IMR-90 (cell line): ENCODE data around the gene PRKCA. TPM values are rescaled to one million over a fixed set of nuclear protein-coding genes. Genes with fewer than 3 reads are reported as not detected.

ENCODE experiments used
- ATAC-seq: fragments of 200-7000 bp; cut with Tn5 transposase; 2 replicates; pipeline ENCODE4 v1.9.1; 2020; ENCODE audit warnings: low read depth, mild to moderate bottlenecking, moderate library complexity
- BruUV-seq: library from RNA; stranded (reverse); fragments of 400-500 nt; replicated peaks from 2 replicates; lab custom pipeline; 2021; lab: Mats Ljungman, UMichigan
- CTCF ChIA-PET: fragments of 300-600 bp; formaldehyde crosslinking; extraction: SDS; loops from one replicate; lab custom pipeline; 2021; ENCODE audit warnings: antibody characterized with exemption; lab: Yijun Ruan, JAX
- POLR2A ChIA-PET: fragments of 300-600 bp; sonication (Branson Sonifier 250); formaldehyde crosslinking; loops from one replicate; lab custom pipeline; 2022; ENCODE audit warnings: antibody characterized with exemption; ENCODE audit not compliant: unreplicated experiment; lab: Charles Lee
- DNase-seq: peaks from one replicate; pipeline ENCODE4 v3.0.0; 2013
- H2AFZ ChIP-seq: replicated peaks from 2 replicates; pipeline ENCODE3; 2013; ENCODE audit warnings: low read length, mild to moderate bottlenecking; ENCODE audit not compliant: poor library complexity
- H2AK5ac ChIP-seq: 2 replicates; pipeline ENCODE4 v1.6.1; 2013; ENCODE audit warnings: low read depth, low read length, inconsistent platforms
- H2AK9ac ChIP-seq: replicated peaks from 2 replicates; pipeline ENCODE3; 2013; ENCODE audit warnings: mild to moderate bottlenecking, low read depth, low read length, moderate library complexity; ENCODE audit not compliant: poor library complexity
- H2BK120ac ChIP-seq: 2 replicates; pipeline ENCODE4 v1.6.1; 2013; ENCODE audit warnings: low read depth, low read length, inconsistent platforms
- H2BK15ac ChIP-seq: 3 replicates; pipeline ENCODE4 v1.6.1; 2013; ENCODE audit warnings: low read depth, low read length, inconsistent platforms
- H2BK20ac ChIP-seq: 2 replicates; pipeline ENCODE4 v1.6.1; 2013; ENCODE audit warnings: low read depth, mild to moderate bottlenecking, inconsistent platforms, low read length, moderate library complexity
- H2BK5ac ChIP-seq: 2 replicates; pipeline ENCODE4 v1.6.1; 2013; ENCODE audit warnings: mild to moderate bottlenecking, low read depth, low read length, inconsistent platforms; ENCODE audit not compliant: poor library complexity, severe bottlenecking
- H3K14ac ChIP-seq: replicated peaks from 2 replicates; pipeline ENCODE4 v1.6.1; 2013; ENCODE audit warnings: low read depth, low read length, inconsistent platforms
- H3K18ac ChIP-seq: 2 replicates; pipeline ENCODE4 v1.6.1; 2013; ENCODE audit warnings: low read depth, low read length, control low read depth
- H3K23ac ChIP-seq: 2 replicates; pipeline ENCODE4 v1.6.1; 2013; ENCODE audit warnings: low read depth, low read length, inconsistent platforms
- H3K27ac ChIP-seq: 2 replicates; pipeline ENCODE4 v1.5.1; 2013; ENCODE audit warnings: mild to moderate bottlenecking, control low read depth, low read length; ENCODE audit not compliant: insufficient read depth
- H3K27me3 ChIP-seq: 2 replicates; pipeline ENCODE4 v1.6.1; 2013; ENCODE audit warnings: low read length; ENCODE audit not compliant: control insufficient read depth, insufficient read depth
- H3K36me3 ChIP-seq: 2 replicates; pipeline ENCODE4 v1.6.1; 2013; ENCODE audit warnings: low read length, mixed read lengths; ENCODE audit not compliant: control insufficient read depth, insufficient read depth
- H3K4ac ChIP-seq: 2 replicates; pipeline ENCODE4 v1.6.1; 2013; ENCODE audit warnings: low read depth, low read length, inconsistent platforms
- H3K4me1 ChIP-seq: 2 replicates; pipeline ENCODE4 v1.6.1; 2013; ENCODE audit warnings: low read length, mixed read lengths; ENCODE audit not compliant: control insufficient read depth, insufficient read depth
- H3K4me2 ChIP-seq: 2 replicates; pipeline ENCODE4 v1.6.1; 2013; ENCODE audit warnings: low read depth, mild to moderate bottlenecking, control low read depth, low read length, moderate library complexity
- H3K4me3 ChIP-seq: 2 replicates; pipeline ENCODE4 v1.5.1; 2013; ENCODE audit warnings: low read depth, mild to moderate bottlenecking, control low read depth, low read length, moderate library complexity; ENCODE audit not compliant: insufficient read depth
- H3K56ac ChIP-seq: 2 replicates; pipeline ENCODE4 v1.6.1; 2013; ENCODE audit warnings: low read length, inconsistent platforms; ENCODE audit not compliant: insufficient read depth; ENCODE audit errors: extremely low read depth
- H3K79me1 ChIP-seq, 2 experiments: 2 replicates each; pipeline ENCODE4 v1.6.1; 2013; ENCODE audit warnings: low read length in 2 of 2, inconsistent platforms in 1 of 2, low read depth in 1 of 2
- H3K9ac ChIP-seq: 2 replicates; pipeline ENCODE4 v1.6.1; 2013; ENCODE audit warnings: low read depth, low read length, control low read depth
- H3K9me1 ChIP-seq: 2 replicates; pipeline ENCODE4 v1.6.1; 2013; ENCODE audit warnings: low read length, inconsistent platforms; ENCODE audit not compliant: insufficient read depth
- H3K9me3 ChIP-seq: 2 replicates; pipeline ENCODE4 v1.6.1; 2013; ENCODE audit warnings: low read length; ENCODE audit not compliant: control insufficient read depth, insufficient read depth
- H4K20me1 ChIP-seq: 2 replicates; pipeline ENCODE4 v1.6.1; 2013; ENCODE audit warnings: low read length, inconsistent platforms; ENCODE audit not compliant: insufficient read depth
- H4K5ac ChIP-seq: 2 replicates; pipeline ENCODE4 v1.6.1; 2013; ENCODE audit warnings: mild to moderate bottlenecking, low read depth, low read length, control low read depth
- H4K8ac ChIP-seq, 2 experiments: 2 replicates each; pipeline ENCODE4 v1.6.1; 2013; ENCODE audit warnings: low read depth in 2 of 2, low read length in 2 of 2, control low read depth in 1 of 2, inconsistent platforms in 1 of 2
- H4K91ac ChIP-seq: 2 replicates; pipeline ENCODE4 v1.6.1; 2013; ENCODE audit warnings: low read depth, low read length, inconsistent platforms; ENCODE audit not compliant: insufficient read depth
- BHLHE40 ChIP-seq: fragments of 150-350 bp; IDR thresholded peaks from 2 replicates; pipeline ENCODE4 v1.6.1; 2016; ENCODE audit warnings: mild to moderate bottlenecking, low read depth, low read length
- CEBPB ChIP-seq: IDR thresholded peaks from 2 replicates; pipeline ENCODE4 v1.6.1; 2012; ENCODE audit warnings: low read depth, low read length, improper control_type of control experiment
- CTCF ChIP-seq: conservative IDR thresholded peaks from 2 replicates; pipeline ENCODE4 v1.5.1; 2012; ENCODE audit warnings: mild to moderate bottlenecking, low read depth, low read length, improper control_type of control experiment
- ELK1 ChIP-seq: fragments of 150-350 bp; IDR thresholded peaks from 2 replicates; pipeline ENCODE4 v1.6.1; 2016; ENCODE audit warnings: low read depth, mild to moderate bottlenecking, low read length, moderate library complexity, borderline replicate concordance
- FOS ChIP-seq: fragments of 150-350 bp; IDR thresholded peaks from 2 replicates; pipeline ENCODE4 v1.6.1; 2016; ENCODE audit warnings: low read depth, low read length
- MXI1 ChIP-seq: IDR thresholded peaks from 2 replicates; pipeline ENCODE4 v1.6.1; 2012; ENCODE audit warnings: low read depth, mild to moderate bottlenecking, low read length, moderate library complexity, borderline replicate concordance
- NFE2L2 ChIP-seq: fragments of 150-350 bp; IDR thresholded peaks from 2 replicates; pipeline ENCODE4 v1.6.1; 2016; ENCODE audit warnings: low read depth, mild to moderate bottlenecking, low read length
- POLR2A ChIP-seq: IDR thresholded peaks from 2 replicates; pipeline ENCODE4 v1.6.1; 2012; ENCODE audit warnings: mild to moderate bottlenecking, low read depth, low read length
- RAD21 ChIP-seq: IDR thresholded peaks from 2 replicates; pipeline ENCODE4 v1.6.1; 2012; ENCODE audit warnings: low read length, improper control_type of control experiment
- RFX5 ChIP-seq: IDR thresholded peaks from 2 replicates; pipeline ENCODE4 v1.8.0; 2012; ENCODE audit warnings: low read depth, mild to moderate bottlenecking, low read length, moderate library complexity
- USF2 ChIP-seq: fragments of 150-350 bp; IDR thresholded peaks from 2 replicates; pipeline ENCODE4 v1.6.1; 2017; ENCODE audit warnings: mild to moderate bottlenecking, antibody characterized with exemption, low read length, low read depth
- WGBS, 2 experiments: methylation state at CpG; one replicate each; pipeline versions ENCODE4 v1.1.5 to v1.1.7; 2013; ENCODE audit warnings: missing lambda C conversion rate in 2 of 2; ENCODE audit not compliant: insufficient read length in 1 of 2; ENCODE audit errors: extremely low coverage in 2 of 2; 5-methylcytosine and 5-hydroxymethylcytosine counted together
- dilution Hi-C: fragments of 300-500 bp; cut with HindIII; formaldehyde crosslinking; loops from one replicate; pipeline ENCODE4 v1.14.3; 2018; ENCODE audit warnings: low sequenced_read_pairs; ENCODE audit not compliant: unreplicated experiment
- in situ Hi-C: fragments of 300-500 bp; cut with MboI; formaldehyde crosslinking; loops from 3 replicates; pipeline ENCODE4 v1.14.3; 2019; ENCODE audit warnings: low sequenced_read_pairs, inconsistent platforms, mixed read lengths
- intact Hi-C: fragments of 100-400 bp; cut with micrococcal nuclease; formaldehyde crosslinking; loops from 2 replicates; pipeline ENCODE4 v1.10.0; 2022
- polyA plus RNA-seq, 3 experiments: library from polyadenylated mRNA; depleted of rRNA; stranded (reverse); fragments of >200 nt; gene quantifications; 2 replicates each; pipeline ENCODE4 v1.2.3, GENCODE V29; 2012; ENCODE audit warnings: low replicate concordance in 1 of 3
- total RNA-seq: library from RNA; depleted of rRNA; stranded (reverse); fragments of >200 nt; gene quantifications from 2 replicates; pipeline ENCODE4 v1.2.3, GENCODE V29; 2012

PRKCA gene
- total and polyA plus RNA-seq, 2 of the 4 experiments (the other 2 are of a cell fraction) = 31.0 to 46.0 TPM

- H2BK5ac ChIP-seq = no peak overlapping the region
- intact Hi-C loops (no loop called here), in situ Hi-C loops (no loop called here), dilution Hi-C loops (no loop called here)
- BruUV-seq = no TSS peak
- no peak overlapping the region for H2BK120ac ChIP-seq
- H3K9ac ChIP-seq = no peak overlapping the region
- no peak overlapping the region; the same call in 1 of the 2 replicates for H2AK5ac ChIP-seq
- peaks cover 2% of the 10 kb centered on the region for H3K4me1 ChIP-seq
- no peak overlapping the region for H2BK15ac ChIP-seq
- H4K5ac ChIP-seq = no peak overlapping the region
- H3K14ac ChIP-seq = no peak overlapping the region
- DNase-seq (no peak), ATAC-seq (no peak)
- ChIA-PET CTCF (interaction anchor here (0.6 kb wide), 1 partner anchor 178 kb away, joined by 3 read pairs; no protein-coding TSS in a partner anchor), POLR2A (no interaction called here)
- H3K4me3 ChIP-seq = no peak overlapping the region
- no peak overlapping the region for H3K4me2 ChIP-seq
- no peaks in the 10 kb centered on the region for H3K27me3 ChIP-seq
- no peaks in the 10 kb centered on the region for H3K9me3 ChIP-seq
- H3K4ac ChIP-seq = no peak overlapping the region
- TF ChIP-seq RFX5 = no peak
- no peak for TF ChIP-seq ELK1
- TF ChIP-seq MXI1 = no peak
- no peak for TF ChIP-seq NFE2L2
- TF ChIP-seq RAD21 = no peak
- no peak for TF ChIP-seq FOS
- TF ChIP-seq BHLHE40 = no peak
- TF ChIP-seq CTCF = no peak
- TF ChIP-seq POLR2A = no peak
- no peak for TF ChIP-seq USF2
- TF ChIP-seq CEBPB = no peak
- H3K9me1 ChIP-seq = peaks cover 19% of the 10 kb centered on the region
- H3K27ac ChIP-seq = no peak overlapping the region
- no peak overlapping the region for H4K91ac ChIP-seq
- H3K23ac ChIP-seq = no peak overlapping the region
- no peak overlapping the region for H2AFZ ChIP-seq
- peaks cover 4% of the 10 kb centered on the region; the same call in 1 of the 2 replicates for H3K36me3 ChIP-seq
- no peak overlapping the region for H4K8ac ChIP-seq
- H2AK9ac ChIP-seq = no peak overlapping the region
- no CpG with 5 or more reads among the region's 2 CpGs for WGBS, 2 experiments
- H3K18ac ChIP-seq = no peak overlapping the region
- H2BK20ac ChIP-seq = no peak overlapping the region
- peaks cover 23% of the 10 kb centered on the region for H4K20me1 ChIP-seq
- H3K56ac ChIP-seq = no peak overlapping the region
- H3K79me1 ChIP-seq = peaks cover 59 to 87% of the 10 kb centered on the region in 2 experiments
Observed at GRCh38 chr17:66443166-66443565, 140.8 kb downstream of the PRKCA start.
